OCI-LY1 (cell line): ENCODE measurements around the gene BRD1.

ENCODE experiments used
- CTCF ChIP-seq: fragments of 200-600 bp; sonication (generic), shearing (Covaris generic); IDR thresholded peaks from 2 replicates; pipeline ENCODE4 v1.5.1; 2017; ENCODE audit warnings: mild to moderate bottlenecking, antibody characterized with exemption, low read length, moderate library complexity, mixed read lengths
- EZH2 ChIP-seq: fragments of 200-600 bp; sonication (generic), shearing (Covaris generic); IDR thresholded peaks from 2 replicates; pipeline ENCODE4 v1.8.0; 2017; ENCODE audit warnings: borderline replicate concordance, mixed run types, mild to moderate bottlenecking, antibody characterized with exemption, low read length, moderate library complexity, mixed read lengths

DNA sequence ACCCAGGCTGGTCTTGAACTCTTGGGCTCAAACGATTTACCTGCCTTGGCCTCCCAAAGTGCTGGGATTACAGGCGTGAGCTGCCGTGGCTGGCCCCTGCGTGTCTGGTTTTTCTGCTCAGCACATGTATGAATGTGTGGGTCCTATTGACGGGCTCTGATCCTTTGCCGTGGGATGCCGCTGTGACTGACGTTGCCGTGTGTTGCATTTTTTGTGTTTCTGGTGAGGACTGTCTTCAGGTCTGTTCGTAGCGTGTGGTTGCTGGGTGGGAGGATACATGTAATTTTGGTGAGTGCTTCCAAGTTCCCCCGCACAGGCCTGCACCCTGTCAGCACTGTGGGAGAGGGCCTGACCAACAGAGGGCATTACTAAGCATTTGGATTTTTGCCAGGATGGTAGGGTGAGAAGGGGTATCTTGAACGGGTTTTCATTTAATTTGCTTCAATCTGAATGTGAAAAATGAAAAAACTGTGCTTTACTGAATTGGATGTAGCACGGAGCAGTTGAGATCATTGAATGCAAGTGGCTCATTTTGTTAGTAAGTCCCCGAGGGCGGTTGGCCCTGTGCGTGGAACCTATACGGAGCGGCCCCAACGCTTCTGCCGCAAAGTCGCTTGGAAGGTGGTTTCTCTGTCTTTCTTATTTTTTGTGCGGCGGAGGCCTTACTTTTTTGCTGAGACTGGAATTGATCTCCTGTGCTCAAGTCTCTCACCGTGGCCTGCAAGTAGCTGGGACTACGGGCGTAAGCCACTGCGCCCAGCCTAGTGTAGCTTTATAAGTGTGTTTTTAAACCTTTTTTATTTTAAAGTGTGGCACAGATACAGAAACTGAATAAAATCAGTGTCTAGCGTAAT, 34.2 kb upstream of the BRD1 start:
- TF ChIP-seq EZH2 (no peak), CTCF (no peak)
